NB4 (cell line): ENCODE results near the gene RBBP8.

Experiments used
- DNase-seq: peaks from one replicate; pipeline ENCODE4 v3.0.0; 2010; ENCODE audit warnings: low read depth
- H3K4me3 ChIP-seq: one replicate; pipeline ENCODE4 v1.5.1; 2011; ENCODE audit warnings: mild to moderate bottlenecking, low read depth, low read length, moderate library complexity
- CTCF ChIP-seq: IDR thresholded peaks from one replicate; pipeline ENCODE4 v1.5.1; 2012; ENCODE audit warnings: low read depth, low read length
- MAX ChIP-seq: IDR thresholded peaks from 2 replicates; pipeline ENCODE4 v1.6.1; 2011; ENCODE audit warnings: low read depth, low read length
- MYC ChIP-seq: IDR thresholded peaks from 2 replicates; pipeline ENCODE4 v1.6.1; 2011; ENCODE audit warnings: low read depth, low read length
- POLR2A ChIP-seq: IDR thresholded peaks from 2 replicates; pipeline ENCODE4 v1.6.1; 2011; ENCODE audit warnings: mild to moderate bottlenecking; ENCODE audit not compliant: insufficient read length; ENCODE audit errors: extremely low read depth

Gene RBBP8

GRCh38 chr18:22987547-22988189, 54.5 kb downstream of the RBBP8 start:
- no peak overlapping the region for H3K4me3 ChIP-seq
- TF ChIP-seq POLR2A = no peak
- no peak for TF ChIP-seq CTCF
- no peak for TF ChIP-seq MYC
- no peak for DNase-seq

DNA sequence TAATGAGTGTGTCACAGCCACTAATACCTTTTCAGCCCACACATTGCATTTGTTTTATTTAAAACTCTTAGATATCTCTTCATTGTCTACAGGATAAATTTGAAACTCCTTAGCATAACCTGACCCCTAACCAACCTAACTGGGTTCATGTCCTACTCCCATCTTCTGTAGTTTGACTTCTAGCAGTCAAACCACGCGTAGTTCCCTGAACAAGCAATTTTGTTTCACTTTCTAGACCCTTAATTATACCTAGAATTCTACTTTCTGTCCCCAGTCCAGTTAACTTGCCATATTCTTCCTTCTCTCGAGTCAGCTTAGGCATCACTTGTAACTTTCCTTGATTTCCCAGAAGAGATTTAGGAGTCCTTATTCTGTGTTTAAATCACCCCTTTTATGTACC, 55.1 kb downstream of the RBBP8 start:
- no peak overlapping the region for H3K4me3 ChIP-seq
- TF ChIP-seq MYC (no peak), POLR2A (no peak), CTCF (no peak), MAX (no peak)
- no peak for DNase-seq

DNA sequence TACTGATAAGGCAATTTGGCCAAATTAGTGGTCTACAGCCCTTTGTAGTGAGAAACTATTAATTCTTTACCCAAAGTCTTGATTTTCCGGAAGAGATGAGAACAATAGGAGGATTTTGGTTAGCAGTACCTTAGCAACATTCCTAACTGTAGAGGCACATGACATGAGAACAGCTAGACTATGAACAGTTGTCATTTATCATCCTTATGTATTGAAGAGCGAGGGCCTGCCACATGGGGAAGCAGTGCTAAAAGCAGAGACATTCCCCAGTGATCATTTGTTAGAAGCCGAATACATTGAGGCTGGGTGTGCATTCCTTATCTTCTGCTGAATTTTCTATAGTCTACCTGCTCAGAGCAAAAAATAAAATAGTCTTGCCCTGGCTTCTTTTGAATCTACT, 65.2 kb downstream of the RBBP8 start:
- no peak overlapping the region for H3K4me3 ChIP-seq
- no peak for TF ChIP-seq MYC
- no peak for TF ChIP-seq CTCF
- no peak for TF ChIP-seq POLR2A
- TF ChIP-seq MAX = no peak
- DNase-seq = no peak

- TF ChIP-seq MAX (no peak), CTCF (no peak), POLR2A (no peak), MYC (no peak)
- no peak for DNase-seq
- no peak overlapping the region for H3K4me3 ChIP-seq
Measured at GRCh38 chr18:22999212-22999611, 66.1 kb downstream of the RBBP8 start.

- TF ChIP-seq MYC (no peak), CTCF (no peak), MAX (no peak), POLR2A (no peak)
- no peak overlapping the region for H3K4me3 ChIP-seq
- DNase-seq = no peak
Measured at GRCh38 chr18:22999647-23000046, 66.5 kb downstream of the RBBP8 start.

GRCh38 chr18:23003289-23003688, 70.2 kb downstream of the RBBP8 start:
- no peak overlapping the region for H3K4me3 ChIP-seq
- TF ChIP-seq MAX (no peak), POLR2A (no peak), MYC (no peak), CTCF (no peak)
- no peak for DNase-seq
